Endothelial cell of hepatic sinusoid (primary cell): ENCODE data around the gene ZNF784.
"Not testable (repeated sequence)": the region's sequence is repeated elsewhere in the genome, so short reads cannot be mapped to it uniquely, and the experiment has no call there.

Experiments used
- in situ Hi-C: cut with HindIII; loops from 2 replicates; pipeline ENCODE4 v1.10.0; 2017; ENCODE audit warnings: low sequenced_read_pairs

The ZNF784 gene

DNA sequence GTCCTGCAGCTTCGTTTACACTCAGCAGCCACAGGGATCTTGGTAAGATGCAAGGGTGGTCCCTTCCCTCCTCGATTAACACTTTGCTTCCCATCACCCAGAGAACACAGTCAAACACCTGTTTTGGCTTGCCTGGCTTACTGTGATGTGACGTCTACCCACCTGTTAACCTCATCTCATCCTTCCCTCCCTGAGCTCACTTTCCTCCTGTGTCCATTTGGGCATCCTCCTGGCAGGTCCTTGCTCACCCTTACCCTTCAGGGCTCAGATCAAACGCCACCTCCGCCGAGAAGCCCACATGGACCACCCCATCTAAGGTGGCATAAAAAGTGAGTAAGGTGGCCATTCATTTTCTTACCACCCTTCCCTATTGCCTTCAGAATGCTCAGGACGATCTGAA is 34.3 kb downstream of the ZNF784 start:
- in situ Hi-C loops, result no loop called here

DNA sequence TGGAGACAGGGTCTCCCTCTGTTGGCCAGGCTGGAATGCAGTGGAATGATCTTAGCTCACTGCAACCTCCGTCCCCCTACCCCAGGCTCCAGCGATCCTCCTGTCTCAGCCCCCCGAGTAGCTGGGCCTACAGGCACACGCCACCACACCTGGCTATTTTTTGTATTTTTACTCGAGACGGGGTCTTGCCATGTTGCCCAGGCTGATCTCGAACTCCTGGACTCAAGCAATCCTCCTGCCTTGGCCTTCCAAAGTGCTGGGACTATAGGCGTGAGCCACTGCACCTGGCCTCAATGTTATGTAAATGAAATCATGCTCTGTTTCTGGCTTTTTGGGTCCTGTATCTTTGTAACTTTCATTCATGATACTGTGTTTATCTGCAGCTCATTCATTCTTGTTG is 35.6 kb downstream of the ZNF784 start:
- in situ Hi-C loops, result no loop called here

DNA sequence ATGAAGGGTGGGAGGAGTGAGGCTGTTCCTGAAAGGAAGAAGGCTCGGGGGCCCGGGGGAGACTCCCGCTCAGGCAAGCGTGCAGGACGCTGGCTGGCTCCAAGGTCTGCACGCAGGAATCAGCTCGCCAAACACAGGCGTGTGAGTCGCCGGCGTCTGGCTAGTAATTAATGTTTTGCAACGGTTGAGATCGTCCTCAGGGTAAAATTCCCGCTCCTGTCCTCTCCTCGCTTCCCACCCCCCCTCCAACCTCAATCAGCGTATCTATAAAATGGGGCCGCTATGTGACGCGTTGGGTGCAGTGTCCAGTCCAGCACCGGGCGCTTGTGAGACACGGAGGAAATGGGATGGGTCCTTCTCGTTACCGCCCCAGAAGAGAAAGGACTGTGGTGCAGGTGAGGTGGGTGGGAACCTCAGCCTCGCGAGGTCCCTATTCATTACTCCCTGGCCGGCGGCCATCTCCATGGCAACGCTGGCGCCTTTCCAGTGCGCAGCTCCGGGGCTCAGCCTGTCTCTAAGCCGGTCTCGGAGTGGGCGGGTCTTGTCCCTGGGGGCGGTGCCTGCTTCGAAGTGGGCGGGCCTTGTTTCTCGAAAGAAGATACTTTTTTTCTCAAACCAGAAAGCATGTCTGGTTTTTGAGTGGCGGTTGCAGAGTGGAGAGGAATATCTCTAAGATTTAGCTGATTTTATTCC is 37.2 kb downstream of the ZNF784 start:
- in situ Hi-C loops, result no loop called here

DNA sequence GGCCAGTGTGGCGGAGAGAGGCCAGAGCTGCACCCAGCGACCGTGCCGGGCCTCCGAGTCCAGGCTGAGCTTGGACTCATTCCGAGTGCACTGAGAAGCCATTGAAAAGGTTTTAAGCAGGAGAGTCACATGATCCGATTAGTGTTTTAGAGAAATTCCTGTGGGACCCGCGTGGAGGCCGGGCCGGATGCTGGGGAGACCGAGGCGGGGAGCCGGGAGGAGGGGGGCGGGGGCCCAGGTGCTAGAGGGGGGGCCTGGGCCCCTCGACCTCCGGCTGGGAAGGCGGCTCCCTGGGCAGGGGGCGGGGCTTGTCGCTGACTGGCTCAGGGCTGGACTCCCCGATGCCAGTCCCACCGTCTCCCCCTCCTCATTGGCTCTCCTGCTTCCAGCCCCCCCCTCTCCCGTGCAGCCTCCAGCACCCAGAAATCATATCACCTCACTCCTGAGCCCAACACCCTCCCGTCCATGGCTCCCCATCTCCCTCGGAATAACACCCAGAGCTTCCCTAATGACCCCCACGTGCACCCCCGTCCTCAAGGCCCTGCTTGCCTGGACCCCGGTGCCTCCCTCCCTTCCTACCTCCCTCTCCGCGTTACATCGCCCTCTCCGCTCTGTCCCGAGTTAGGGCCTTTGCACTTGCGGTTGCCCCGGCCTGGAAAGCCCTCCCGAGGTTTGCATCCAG is 38.6 kb downstream of the ZNF784 start:
- in situ Hi-C loops, result no loop called here

DNA sequence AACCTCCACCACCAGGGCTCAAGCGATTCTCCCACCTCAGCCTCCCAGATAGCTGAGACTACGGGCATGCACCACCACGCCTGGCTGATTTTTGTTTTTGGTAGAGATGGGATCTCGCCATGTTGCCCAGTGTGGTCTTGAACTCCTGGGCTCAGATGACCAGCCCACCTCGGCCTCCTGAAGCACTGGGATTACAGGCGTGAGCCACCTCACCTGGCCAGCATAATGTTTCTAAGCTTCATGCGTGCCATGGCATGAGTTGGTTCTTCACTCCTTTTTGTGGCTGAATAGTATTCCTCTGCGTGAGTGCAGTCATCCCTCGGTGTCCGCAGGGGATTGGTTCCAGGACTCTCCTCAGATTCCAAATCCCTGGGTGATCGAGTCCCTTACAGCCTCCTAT is 39.5 kb downstream of the ZNF784 start:
- in situ Hi-C loops, result no loop called here

DNA sequence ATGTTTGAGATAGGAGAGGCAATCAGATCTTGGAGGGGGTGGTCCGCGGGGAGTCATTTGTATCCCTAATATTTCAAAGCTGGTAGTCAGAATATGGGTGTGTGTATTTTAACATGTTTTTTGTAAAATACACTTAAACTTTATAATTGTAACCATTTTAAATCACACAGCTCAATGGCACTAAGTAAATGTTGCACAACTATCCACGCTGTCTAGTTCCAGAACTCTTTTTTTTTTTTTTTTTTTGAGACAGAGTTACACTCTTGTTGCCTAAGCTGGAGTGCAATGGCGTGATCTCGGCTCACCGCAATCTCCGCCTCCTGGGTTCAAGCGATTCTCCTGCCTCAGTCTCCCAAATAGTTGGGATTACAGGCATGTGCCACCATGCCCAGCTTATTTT is 40.5 kb downstream of the ZNF784 start:
- in situ Hi-C loops, result not testable (repeated sequence)

DNA sequence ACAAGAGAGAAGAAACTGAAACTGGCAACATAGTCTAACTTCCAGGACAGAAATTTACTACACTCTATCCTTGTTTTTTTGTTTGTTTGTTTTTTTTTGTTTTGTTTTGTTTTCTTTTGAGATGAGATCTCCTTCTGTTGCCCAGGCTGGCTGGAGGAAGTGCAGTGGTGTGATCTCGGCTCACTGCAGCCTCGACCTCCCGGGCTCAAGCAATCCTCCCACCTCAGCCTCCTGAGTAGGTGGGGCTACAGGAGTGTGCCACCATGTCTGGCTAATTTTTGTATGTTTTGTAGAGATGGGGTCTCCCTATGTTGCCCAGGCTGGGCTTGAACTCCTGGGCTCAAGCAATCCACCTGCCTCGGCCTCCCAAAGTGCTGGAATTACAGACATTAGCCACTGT is 42.1 kb downstream of the ZNF784 start:
- in situ Hi-C loops, result not testable (repeated sequence)

DNA sequence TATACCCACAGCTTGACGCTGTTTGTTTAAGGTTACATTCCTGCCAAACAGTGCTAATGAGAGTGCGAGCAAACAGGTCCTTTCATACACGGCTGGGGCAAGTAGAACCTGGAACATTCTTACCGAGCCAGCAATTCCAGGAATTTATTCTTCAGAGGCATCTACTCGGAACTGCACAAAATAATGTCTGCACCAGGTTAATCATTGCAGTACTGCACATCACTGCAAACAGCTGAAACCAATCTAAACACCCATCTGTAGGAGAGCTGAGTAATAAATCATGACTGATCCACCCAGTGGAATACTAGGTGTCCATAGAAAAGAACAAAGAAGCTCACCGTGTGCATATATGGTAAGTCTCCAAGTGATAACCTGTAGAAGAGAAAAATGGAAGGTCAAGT is 42.5 kb downstream of the ZNF784 start:
- in situ Hi-C loops, result no loop called here

DNA sequence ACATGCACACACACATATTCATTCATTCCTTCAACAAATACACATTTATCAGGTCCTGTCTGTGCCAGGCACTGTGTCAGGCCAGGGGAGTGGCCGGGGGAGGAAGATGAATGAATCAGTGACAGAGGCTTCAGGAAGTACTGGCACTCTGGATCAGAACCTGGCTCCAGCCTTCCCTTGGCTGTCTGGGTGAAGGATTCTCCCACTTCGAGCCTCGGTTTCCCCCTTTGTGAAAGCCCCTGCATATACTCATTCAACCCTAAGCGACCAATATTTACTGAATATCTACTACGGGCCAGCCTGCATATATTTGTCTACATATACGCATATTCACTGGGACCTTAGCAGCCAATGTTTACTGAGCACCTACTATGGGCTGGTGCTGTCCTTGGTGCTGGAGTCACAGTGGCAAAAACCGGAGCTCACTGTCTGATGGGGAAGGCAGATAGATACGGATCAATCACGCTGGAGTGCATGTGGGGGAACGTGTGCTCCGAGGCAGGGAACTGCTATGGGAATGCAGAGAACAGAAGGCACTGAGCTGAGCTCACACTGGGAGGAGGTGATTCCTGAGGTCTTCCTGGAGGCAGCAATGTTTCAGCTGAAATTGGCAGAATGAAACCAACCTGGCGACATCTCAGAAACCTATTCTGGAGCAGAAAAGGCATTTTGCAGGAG is 43.1 kb downstream of the ZNF784 start:
- in situ Hi-C loops, result no loop called here

DNA sequence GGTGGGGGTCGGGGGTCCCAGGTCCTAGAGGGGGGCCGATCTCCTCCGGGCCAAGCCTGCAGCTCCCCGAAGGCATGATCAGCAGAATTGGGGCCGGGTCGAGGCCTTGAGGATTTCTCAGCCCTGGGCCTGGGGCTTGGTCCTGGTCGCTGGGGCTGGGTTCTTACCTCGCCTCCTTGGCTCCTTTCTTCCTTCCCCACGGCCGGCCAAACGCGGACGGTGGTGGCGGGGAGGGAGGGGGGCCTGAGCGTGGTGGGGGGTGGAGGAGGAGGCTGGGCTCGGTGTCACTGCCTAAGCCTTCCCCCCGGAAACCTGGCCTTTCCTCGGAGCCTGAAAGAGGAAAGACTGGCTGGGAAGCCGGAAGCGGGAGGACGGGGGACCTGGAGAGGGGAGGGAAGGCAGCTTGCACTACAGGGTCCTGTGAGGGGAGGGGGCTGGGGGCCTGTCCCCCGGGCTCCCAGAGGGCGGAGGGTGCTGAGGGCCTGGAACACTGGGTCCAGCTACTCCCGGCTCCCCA is 43.7 kb downstream of the ZNF784 start, which contains the start of gene ZNF579:
TSS of gene ZNF579 (minus strand) at position 221 of the 517 bp plus-strand sequence. CDS start 1,209 bp downstream, outside the sequence.
- in situ Hi-C loops, result no loop called here

DNA sequence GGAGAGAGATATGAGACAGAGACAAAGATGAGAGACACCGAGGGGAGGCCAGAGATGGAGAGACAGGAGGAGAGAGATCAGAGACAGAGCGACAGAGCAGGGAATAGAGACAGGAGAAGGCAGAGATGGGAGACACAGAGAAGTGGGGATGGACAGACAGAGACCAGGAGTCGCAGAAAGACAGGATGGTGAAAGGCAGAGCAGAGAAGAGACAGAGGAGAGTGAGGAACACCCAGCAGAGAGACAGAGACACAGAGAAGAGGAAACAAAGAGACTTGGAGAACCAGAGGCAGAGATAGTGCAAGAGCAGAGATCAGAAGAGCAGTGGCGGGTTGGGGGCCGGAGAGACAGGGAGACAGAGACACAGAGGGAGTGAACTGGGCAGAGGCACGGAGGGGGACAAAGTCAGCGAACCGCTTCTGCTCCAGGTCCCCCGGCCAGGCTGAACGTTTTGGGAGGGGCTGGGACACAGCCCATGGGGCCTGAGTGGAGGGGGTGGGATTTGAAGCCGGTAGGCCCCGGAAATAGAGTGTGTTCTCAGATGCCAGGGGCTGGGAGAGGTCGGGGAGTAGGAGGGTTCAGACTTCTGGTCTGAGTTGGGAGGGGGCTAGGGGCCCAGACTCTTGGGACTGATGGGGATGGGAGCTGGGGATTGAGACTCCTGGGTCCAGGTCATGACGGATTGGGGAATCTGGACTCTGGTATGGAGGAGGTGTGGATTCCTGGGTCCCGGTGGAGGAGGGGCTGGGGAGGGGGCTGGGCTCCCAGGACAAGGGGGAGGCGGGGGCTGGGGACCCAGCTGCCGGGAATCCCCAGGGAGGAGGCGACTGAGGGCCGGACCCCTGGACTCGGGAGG is 44.4 kb downstream of the ZNF784 start:
- in situ Hi-C loops, result no loop called here

DNA sequence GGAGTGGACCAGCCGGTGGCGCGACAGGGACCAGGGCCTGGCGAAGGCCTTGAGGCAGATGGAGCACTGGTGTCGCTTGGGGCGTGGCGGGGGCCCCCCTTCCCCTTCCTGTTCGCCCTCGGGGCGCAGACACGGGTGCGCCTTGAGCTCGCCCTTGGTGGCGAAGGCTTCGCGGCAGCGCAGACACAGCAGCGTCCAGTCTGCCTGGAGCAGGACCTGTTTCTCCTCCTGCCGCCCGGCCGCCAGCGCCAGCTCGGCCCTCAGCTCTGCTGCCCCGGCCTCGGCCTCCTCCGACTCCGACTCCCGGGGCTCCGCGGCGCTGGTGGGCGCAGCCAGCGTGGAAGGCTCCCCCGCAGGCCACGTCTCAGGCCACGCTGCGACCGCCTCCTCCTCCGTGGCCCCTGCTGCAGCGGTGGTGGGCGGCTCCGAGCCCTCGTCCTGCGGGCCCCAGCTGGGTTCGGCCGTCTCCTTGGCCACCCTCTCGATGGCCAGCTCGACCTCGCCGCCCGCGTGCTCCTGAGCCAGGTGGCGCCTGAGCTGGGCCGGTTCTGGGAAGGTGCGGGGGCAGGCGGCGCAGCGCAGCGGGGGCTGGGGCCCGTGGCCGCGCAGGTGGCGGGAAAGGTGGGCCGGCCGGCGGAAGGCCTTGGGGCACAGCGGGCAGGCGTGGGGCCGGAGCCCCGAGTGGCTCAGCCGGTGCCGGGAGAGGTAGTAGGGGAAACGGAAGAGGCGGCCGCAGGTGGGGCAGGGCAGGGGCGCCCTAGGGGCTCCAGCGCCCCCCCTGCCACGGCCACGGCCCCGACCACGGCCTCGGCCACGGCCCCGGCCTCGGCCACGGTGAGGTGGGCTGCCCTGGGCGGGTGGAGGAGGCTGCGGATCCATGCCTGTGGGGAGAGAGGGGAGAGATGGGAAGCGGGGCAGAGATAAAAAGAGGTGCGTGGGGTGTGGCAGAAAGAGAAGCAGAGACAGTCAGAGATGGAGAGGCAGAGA is 45.3 kb downstream of the ZNF784 start:
- in situ Hi-C loops, result no loop called here

DNA sequence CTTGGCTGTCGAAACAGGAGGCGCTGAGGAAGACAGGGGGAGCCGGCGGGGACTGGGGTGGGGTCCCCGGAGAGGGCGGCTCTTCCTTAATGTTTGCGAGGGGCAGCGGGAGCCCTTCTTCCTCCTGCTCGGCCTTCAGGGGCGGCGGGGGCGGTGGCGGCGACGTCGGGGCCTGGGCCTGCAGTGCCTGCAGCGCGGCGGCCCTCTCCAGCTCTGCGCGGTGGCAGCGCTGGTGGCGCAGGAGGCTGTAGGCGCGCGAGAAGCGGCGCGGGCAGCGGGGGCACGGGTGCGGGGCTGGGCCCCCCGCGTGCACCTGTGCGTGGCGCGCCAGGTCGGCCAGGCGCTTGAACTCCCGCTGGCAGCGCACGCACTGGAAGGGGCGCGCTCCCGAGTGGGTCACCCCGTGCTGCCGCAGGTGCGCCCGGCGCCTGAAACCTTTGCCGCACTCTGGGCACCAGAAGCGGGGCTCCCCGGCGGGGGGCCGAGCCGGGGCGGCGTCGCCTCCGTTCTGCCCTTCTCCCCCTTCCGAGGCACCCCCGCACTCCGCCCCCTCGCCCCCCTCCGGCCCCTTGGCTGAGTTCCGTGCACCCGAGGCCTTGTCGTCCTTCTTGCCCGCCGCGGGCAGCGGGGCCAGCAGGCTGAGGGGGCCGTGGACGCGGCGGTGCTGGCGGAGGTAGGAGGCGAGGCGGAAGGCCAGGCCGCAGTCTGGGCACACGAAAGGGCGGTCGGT is 46.2 kb downstream of the ZNF784 start:
- in situ Hi-C loops, result no loop called here

DNA sequence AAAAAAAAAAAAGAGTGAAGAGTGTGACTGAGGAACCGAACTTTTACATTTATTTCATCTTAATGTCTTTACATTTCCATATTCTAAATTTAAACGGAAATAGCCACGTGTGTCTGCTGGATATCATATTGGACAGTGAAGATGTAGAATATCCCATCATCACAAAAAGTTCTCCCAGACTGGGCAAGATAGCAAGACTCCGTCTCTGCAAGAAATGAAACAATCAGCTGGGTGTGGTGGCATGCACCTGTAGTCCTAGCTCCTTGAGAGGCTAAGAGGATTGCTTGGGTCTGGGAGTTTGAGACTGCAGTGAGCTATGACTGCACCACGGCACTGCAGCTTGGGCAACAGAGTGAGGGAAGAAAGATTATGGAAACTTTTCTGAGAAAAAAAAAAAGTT is 47.6 kb downstream of the ZNF784 start:
- in situ Hi-C loops, result no loop called here

DNA sequence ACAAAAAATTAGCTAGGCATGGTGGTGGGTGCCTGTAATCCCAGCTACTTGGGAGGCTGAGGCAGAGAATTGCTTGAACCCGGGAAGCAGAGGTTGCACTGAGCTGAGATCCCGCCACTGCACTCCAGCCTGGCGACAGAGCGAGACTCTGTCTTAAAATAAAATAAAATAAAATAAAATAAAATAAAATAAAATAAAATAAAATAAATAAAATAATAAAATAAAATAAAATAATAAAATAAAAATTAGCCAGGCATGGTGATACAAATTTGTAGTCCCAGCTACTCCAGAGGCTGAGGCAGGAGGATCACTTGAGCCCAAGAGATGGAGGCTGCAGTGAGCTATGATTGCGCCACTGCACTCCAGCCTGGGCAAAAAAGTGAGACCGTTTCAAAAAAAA is 50.4 kb downstream of the ZNF784 start:
- in situ Hi-C loops, result not testable (repeated sequence)
